NB4 (cell line): ENCODE measurements around the gene TMEM38A.

Source experiments
- CTCF ChIP-seq: IDR thresholded peaks from one replicate; pipeline ENCODE4 v1.5.1; 2012; ENCODE audit warnings: low read depth, low read length
- POLR2A ChIP-seq: IDR thresholded peaks from 2 replicates; pipeline ENCODE4 v1.6.1; 2011; ENCODE audit warnings: mild to moderate bottlenecking; ENCODE audit not compliant: insufficient read length; ENCODE audit errors: extremely low read depth

- no peak for TF ChIP-seq CTCF
- no peak for TF ChIP-seq POLR2A
These were observed 3.6 kb upstream of the TMEM38A start for GRCh38 chr19:16657384-16657783.
